Cardiac fibroblast (primary cell): ENCODE measurements around the gene NOS1AP.
A peak's percentile ranks its signal among the peaks of the same experiment; 100 is the strongest.

Experiments
- DNase-seq, 2 donors: peaks; one replicate each; pipeline versions ENCODE4 v3.0.0 to v3.0.0-alpha.2; 2010; ENCODE audit warnings: low read depth in 2 of 2
- H3K4me3 ChIP-seq, 2 donors: replicated peaks in 1 of 2; 1 replicate in 1 of 2; 2 replicates in 1 of 2; pipeline ENCODE4 v1.5.1; 2011; ENCODE audit warnings: low read depth in 2 of 2, low read length in 2 of 2, mild to moderate bottlenecking in 2 of 2, moderate library complexity in 1 of 2
- TF ChIP-seq, protein P1 (sequence below): IDR thresholded peaks from one replicate; pipeline ENCODE4 v1.5.1; 2011; ENCODE audit warnings: low read depth, mild to moderate bottlenecking, low read length, inconsistent platforms

NOS1AP gene

GRCh38 chr1:162185314-162186025, 116.0 kb downstream of the NOS1AP start:
- TF ChIP-seq, protein P1, sequence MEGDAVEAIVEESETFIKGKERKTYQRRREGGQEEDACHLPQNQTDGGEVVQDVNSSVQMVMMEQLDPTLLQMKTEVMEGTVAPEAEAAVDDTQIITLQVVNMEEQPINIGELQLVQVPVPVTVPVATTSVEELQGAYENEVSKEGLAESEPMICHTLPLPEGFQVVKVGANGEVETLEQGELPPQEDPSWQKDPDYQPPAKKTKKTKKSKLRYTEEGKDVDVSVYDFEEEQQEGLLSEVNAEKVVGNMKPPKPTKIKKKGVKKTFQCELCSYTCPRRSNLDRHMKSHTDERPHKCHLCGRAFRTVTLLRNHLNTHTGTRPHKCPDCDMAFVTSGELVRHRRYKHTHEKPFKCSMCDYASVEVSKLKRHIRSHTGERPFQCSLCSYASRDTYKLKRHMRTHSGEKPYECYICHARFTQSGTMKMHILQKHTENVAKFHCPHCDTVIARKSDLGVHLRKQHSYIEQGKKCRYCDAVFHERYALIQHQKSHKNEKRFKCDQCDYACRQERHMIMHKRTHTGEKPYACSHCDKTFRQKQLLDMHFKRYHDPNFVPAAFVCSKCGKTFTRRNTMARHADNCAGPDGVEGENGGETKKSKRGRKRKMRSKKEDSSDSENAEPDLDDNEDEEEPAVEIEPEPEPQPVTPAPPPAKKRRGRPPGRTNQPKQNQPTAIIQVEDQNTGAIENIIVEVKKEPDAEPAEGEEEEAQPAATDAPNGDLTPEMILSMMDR, result no peak
- DNase-seq, result peak; percentile 9 to 33
- no peak overlapping the region for H3K4me3 ChIP-seq

- DNase-seq, result no peak
- TF ChIP-seq, protein P1, result no peak
- no peak overlapping the region for H3K4me3 ChIP-seq
These were observed 116.5 kb downstream of the NOS1AP start for GRCh38 chr1:162186026-162186374.

DNA sequence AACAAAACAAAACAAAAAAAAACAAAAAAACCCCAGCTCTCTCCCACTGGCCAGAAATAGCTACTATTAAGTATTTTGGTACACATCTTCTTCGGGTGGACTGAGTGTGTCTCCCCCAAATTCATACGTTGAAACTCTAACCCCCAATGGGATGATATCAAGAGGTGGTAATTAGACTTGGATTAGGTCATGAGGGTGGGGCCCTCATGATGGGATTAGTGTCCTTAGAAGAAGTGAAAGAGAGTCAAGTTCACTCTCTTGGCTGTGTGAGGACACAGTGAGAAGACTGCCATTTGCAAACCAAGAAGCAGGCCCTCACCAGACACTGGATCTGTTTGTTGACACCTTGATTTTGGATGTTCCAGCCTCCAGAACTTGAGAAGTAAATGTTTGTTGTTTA, 116.9 kb downstream of the NOS1AP start:
- TF ChIP-seq, protein P1, result no peak
- no peak overlapping the region for H3K4me3 ChIP-seq
- no peak for DNase-seq

DNA sequence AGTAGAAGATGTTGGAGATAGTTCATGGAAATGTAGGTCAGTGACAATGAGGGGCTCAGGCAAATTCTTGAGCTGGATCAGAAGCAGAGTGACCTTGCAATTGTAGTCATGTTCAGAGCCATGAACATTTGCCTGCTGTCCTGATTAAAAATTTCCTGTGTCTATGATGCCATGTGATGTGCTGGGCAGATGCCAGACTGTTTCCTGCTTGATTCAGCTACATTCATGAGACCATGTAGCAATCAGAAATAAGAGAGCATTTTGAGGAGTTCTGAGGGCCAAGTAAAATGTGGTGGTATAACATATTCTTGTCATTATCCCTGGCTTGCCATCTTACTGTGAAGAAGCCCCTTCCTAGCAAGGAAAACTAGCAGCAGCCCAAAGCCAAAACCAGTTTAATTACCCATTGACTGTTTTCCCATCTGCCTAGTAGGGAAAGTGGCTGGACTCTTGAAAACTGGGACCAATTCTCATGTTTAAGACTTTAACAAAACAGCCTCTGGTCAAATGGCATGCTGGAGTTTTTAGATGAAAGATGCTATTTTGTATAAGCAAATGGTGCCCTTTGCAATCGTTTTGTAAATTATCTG, 118.3 kb downstream of the NOS1AP start:
- TF ChIP-seq, protein P1, result no peak
- no peak overlapping the region for H3K4me3 ChIP-seq
- DNase-seq, result peak; percentile 34 to 59

DNA sequence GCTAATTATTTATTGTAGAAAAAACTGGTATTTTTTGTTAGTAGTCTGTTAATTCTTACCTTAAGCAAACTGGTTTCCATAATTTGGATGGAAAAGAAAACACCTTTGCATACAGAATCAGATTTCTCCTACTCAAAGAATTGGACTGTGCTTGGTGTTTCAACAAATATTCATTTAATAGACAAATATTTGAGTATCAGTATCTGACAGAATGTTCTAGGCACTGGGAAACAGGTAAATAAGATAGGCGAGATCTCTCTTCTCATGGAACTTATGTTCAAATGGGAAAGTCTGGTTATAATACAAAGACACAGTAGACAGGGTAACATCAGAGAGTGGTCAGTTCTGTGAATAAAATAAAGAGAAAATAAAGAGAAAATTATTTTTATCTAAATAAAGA, 119.9 kb downstream of the NOS1AP start:
- H3K4me3 ChIP-seq, result no peak overlapping the region
- TF ChIP-seq, protein P1, result no peak
- DNase-seq, result no peak

DNA sequence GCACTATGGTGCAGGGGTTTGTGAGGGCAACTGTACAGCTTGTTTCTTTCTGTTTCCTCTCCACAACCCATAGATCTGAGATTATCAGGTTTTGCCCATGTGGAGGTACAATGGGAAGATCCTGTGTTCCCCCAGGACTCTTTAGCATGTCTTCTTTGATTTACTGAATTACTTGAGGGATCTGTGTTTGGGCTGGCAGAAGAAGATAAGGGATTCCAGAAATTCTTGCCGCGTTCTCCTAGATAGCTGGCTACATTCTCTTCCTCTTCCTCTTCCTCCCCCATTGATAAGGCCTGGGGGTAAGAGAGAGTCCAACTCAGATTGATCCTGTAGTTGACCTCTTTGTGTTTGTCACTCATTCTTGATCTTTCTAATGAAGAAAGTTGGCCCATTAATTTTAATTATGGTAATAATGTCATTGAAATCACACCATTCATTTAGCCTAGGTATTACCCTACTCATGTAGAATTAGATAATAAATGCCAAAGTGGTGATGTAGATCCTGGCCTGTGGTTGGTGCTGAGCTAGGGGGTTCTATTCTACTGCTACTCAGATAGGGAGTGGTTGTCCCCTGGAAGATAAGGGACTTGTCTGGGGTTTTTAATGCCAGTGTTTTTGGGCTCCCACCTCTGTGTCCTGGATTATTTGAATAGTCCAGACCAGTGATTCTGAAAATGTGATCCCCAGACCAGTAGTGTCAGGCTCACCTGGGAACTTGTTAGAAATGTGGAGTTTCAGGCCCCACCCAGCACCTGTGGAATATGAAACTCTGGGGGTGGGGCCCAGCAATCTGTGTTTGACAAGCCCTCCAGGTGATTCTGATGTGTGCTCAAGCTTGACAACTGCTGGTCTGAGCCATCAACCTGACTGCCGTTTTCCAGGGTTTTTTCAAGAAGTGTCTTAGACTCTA, 122.2 kb downstream of the NOS1AP start:
- DNase-seq, result peak in 1 of 2 donors; percentile 11

More for the DNA sequence above, 122.2 kb downstream of the NOS1AP start:
- H3K4me3 ChIP-seq, result no peak overlapping the region
- TF ChIP-seq, protein P1, result no peak
